GM21825 (cell line): ENCODE results near the gene PNPLA3.
"Not testable (repeated sequence)": the region's sequence is repeated elsewhere in the genome, so short reads cannot be mapped to it uniquely, and the experiment has no call there.

Experiments used
- ATAC-seq: cut with Tn5 transposase; IDR thresholded peaks from one replicate; pipeline ENCODE4 v1.9.1; 2021; ENCODE audit warnings: mild to moderate bottlenecking, moderate library complexity; ENCODE audit not compliant: unreplicated experiment

Gene PNPLA3

DNA sequence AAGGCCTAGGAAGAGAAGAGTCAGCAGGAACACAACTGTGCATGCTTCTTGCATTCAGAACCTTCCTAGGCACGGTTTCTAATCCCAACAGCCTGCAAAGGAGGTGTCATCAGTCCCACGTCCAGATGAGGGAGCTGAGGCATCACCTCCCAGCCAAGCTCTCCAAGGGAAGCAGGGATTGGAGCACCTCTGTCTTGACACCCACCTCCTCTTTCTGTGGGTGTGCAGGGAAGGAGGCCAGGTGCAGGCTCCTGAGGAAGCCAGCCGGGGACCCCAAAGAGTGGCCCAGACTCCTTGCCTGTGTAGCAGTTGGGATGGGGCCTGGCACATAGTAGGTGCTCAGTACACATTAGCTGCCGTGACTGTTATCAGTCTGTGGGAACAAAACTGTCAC is 33.7 kb upstream of the PNPLA3 start:
- no peak for ATAC-seq

DNA sequence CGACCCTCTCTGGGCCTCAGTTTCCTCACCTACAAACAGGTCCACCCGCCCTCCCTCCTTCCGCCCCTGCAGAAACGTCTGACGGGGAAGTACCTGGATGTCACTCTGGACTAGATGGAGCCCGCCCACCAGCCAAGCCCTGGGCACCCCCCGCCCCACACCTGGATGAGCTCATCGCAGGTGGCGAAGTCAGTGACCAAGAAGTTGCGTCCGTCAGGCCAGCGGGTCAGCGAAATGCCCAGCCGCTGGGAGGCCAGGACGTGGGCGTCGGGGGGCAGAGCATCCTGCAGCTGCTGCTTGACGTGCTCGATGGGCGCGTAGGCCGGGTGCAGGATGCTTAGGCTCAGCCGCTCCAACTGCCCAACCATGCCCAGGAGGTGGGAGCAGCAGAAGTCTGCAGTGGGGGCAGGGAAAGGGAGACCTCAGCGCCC is 32.7 kb upstream of the PNPLA3 start:
- no peak for ATAC-seq

DNA sequence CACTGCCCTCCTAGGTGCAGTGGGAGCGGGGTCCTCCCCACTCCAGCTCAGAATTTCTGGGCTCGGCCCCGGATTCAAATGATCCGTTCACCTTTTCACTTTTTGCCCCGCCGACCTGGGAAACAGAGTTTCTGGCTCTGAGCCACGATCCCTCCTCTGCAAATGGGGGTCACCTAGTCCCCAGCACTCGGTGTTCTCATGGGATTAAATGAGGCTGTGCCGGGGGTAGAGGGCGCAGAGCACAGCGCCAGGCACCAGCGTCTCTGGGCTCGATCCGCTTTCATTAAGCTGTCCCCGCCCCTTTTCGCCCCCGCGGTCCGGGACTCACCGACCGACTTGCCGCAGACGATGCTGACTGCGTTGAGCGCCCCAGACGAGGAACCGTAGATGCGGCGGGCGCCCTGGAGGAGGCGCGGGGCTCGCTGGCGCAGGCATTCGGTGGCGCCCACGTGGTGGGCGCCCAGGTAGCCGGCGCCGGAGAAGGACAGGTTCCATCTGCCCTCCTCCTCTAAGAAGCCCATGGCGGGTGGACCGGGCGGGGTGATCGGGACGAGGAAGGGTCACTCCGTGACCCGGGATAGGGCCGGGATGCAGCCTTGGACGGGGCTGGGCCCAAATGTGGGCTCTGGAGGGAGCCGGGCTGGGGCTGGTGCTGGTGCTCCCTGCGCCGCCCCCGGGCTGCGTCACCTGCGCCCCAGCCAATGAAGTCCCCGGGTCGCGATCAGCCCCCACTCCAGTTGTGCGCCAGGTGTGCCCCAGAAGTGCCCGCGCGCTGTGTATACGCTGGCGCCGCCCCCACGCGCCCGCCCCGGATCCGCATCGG is 32.0 kb upstream of the PNPLA3 start, which contains the start of gene PNPLA5:
TSS of gene PNPLA5 (minus strand) at position 654 of the 823 bp plus-strand sequence. CDS start at position 521, 133 bp downstream.
- ATAC-seq = no peak

GRCh38 chr22:43892183-43892894 is 31.3 kb upstream of the PNPLA3 start:
- no peak for ATAC-seq

- no peak for ATAC-seq
These were observed 30.3 kb upstream of the PNPLA3 start for GRCh38 chr22:43893266-43893665.

DNA sequence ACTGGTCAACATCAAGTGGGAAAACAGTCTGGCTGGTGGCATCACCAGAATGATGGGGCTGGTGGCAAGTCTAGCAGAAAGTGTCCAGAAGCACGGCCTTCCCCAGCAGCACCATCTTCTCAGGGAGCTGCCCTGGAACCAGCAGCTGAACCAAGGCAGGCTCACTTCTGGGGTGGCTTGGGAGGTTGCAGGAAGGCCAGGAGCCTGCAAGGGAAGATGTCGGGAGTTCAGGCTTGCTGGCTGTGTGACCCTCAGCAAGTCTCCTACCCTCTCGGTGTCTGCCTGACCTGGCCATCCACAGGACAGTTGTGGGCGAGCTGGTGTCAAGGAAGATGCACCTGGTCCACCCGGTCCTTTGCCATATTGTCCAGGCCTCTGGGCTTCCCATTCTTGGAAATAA is 29.5 kb upstream of the PNPLA3 start:
- ATAC-seq = no peak

- ATAC-seq = no peak
These were observed 27.5 kb upstream of the PNPLA3 start for GRCh38 chr22:43895986-43896645.

DNA sequence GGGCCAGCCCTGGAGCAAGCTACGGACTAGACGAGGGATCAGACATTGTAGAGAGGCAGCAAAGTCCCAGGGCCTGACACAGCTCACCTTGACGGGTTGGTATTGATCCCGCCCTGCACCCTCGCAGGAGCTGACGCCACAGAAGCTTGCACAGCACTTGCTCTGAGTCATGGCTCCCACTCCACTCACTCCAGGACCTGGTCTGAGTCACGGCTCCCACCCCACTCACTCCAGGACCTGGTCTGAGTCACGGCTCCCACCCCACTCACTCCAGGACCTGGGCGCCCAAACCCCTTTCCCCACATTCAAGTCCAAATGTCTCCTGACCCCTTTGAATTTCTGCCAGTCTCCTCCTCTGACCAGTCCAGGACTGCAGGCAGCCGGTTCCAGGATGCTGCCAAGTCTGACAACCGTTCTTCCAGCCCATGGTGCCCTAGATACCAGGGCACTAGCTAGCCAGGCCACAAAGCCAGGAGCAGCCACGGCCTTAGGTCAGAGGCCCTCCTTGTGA is 25.8 kb upstream of the PNPLA3 start:
- no peak for ATAC-seq

- no peak for ATAC-seq
These were observed 23.4 kb upstream of the PNPLA3 start for GRCh38 chr22:43900206-43900605.

- no peak for ATAC-seq
These were observed 21.5 kb upstream of the PNPLA3 start for GRCh38 chr22:43901976-43902643.

DNA sequence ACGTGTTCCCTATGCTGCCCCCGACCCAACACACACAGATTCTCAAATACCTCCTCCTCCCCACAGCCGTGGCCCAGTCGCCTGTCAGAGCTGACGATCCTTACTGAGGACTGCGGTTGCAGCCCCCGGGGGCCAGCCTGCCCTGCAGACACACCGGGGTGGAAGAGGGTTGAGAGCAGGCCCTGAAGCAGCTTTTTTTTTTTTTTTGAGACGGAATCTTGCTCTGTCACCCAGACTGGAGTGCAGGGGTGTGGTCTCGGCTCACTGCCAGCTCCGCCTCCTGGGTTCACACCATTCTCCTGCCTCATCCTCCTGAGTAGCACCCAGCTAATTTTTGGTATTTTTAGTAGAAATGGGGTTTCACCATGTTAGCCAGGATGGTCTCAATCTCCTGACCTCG is 20.6 kb upstream of the PNPLA3 start:
- not testable (repeated sequence) for ATAC-seq

GRCh38 chr22:43904412-43904811 is 19.2 kb upstream of the PNPLA3 start:
- ATAC-seq = not testable (repeated sequence)

DNA sequence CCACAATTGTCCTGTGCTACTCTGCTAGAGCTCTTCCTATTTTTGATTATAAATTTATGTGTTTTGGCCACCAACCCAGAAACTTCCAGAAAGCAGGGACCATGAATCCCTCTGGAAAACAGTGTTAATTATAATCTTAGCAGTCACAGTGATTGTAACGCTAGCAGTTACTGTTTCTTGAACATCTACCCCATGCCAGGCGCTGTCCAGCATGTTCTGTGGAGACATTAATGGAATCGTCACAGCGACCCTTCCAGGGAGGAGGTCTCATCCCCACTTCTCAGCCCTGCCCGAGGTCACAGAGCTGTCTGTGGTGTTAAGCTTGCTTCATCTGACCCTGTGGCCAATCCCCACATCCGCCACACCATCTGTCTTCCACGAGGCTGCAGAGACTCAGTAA is 17.9 kb upstream of the PNPLA3 start:
- no peak for ATAC-seq

- ATAC-seq = no peak
These were observed 13.9 kb upstream of the PNPLA3 start for GRCh38 chr22:43909708-43910107.

- no peak for ATAC-seq
These were observed 13.4 kb upstream of the PNPLA3 start for GRCh38 chr22:43910178-43910695.

DNA sequence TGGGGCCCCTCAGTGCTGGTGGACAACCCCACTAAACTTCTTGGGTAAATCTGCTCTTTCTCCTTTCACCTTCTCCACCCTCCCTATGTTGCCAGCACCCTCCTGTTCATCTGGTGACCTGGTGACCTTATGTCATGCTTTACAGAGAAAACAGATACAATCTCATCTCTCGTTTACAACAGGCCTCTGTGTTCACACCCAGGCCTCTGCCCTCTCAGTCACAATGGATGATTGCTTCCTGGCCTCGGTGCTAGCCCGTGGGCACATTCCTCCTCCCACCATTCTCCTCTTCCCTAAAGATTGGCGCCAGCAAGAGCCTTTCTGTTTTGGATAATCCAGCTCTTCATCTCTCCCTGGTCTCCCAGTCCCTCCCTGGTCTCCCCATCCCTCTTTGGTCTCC is 12.3 kb upstream of the PNPLA3 start:
- ATAC-seq = no peak

- no peak for ATAC-seq
These were observed 6.1 kb upstream of the PNPLA3 start for GRCh38 chr22:43917521-43917920.

DNA sequence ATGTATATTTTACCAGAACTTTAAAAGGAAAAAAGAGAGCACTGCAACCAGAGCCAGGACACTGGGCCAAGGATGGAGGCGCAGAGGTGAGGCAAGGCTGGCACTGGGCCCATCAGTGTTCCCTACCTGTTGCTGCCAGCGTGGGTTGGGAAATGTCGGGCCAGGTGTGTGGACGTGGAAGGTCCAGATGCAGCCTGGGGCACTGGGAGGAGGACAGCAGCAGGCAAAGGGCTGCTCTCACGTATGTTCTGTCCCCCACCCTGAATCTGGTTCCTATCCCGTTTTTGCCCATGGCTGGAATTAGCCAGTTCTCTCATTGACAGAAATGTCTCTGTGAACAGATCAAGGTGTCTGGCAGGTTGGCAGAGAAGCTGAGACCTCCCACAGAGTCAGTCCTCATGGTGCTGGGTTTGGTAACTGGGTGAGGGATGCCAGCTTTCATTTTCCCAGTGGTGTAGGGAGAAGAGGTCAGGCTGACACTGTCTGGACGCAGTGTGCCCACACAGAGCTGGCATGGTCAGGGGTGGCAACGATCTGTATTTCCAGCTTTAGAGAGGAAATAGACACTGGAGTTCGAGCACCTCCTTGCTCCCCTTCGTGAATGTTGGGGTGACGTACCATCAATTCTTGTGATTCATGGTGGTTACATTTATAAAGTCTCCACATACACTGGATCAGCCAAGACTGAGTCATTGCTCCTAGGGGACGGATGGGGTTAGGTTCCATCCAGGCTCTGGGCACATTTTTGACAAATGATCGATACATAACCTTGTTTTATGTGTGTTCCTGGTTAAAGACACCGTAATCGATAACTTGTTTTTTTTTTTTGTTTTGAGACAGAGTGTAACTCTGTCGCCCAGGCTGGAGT is 4.3 kb upstream of the PNPLA3 start:
- ATAC-seq = no peak

DNA sequence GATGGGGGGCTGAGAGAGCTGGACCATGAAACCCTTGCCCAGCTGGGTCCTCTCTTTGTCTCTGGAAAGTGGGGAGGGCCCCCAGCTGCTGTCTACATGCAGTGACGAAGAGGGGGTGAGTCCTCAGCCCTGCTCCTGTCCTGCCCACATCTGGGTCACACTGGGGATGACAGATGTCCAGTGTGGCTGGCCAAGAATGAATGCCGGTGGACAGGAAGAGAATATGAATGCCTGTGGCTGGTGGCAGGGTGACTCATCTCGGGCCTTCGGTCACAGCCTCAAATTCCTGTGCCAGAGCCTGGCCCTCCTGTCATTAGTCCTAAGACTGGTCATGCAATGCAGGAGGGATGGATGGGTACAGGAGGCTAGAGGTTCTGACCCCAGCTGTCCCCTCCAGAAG is 2.2 kb upstream of the PNPLA3 start:
- ATAC-seq = no peak

GRCh38 chr22:43922123-43922522 is 1.5 kb upstream of the PNPLA3 start:
- no peak for ATAC-seq
